ENCODE measurements around the gene HMHB1. TPM values are rescaled to one million over a fixed set of nuclear protein-coding genes. Genes with fewer than 3 reads are reported as not detected.

The HMHB1 gene
- total RNA-seq, 1 donor from 2014 or later, result not detected

GRCh38 chr5:143793249-143793648 lies 18.7 kb upstream of the HMHB1 start:
- no peaks in the 10 kb centered on the region for H3K27me3 ChIP-seq (ENCODE audit: control insufficient read depth, insufficient read depth, low read length)
- DNase-seq (ENCODE audit: low read depth) (no peak), FAIRE-seq (no peak)
- no peaks in the 10 kb centered on the region for H3K36me3 ChIP-seq (ENCODE audit: control insufficient read depth, insufficient read depth, low read length)
- TF ChIP-seq CTCF (IDR thresholded peaks at IDR 0.05; ENCODE audit: insufficient read depth, low read length, severe bottlenecking), result no peak
- H3K4me3 ChIP-seq (ENCODE audit: low read depth, low read length), result no peak overlapping the region

- FAIRE-seq (no peak), DNase-seq (ENCODE audit: low read depth) (no peak)
- TF ChIP-seq CTCF (IDR thresholded peaks at IDR 0.05; ENCODE audit: insufficient read depth, low read length, severe bottlenecking), result no peak
- H3K27me3 ChIP-seq (ENCODE audit: control insufficient read depth, insufficient read depth, low read length), result no peaks in the 10 kb centered on the region
- H3K36me3 ChIP-seq (ENCODE audit: control insufficient read depth, insufficient read depth, low read length), result no peaks in the 10 kb centered on the region
- no peak overlapping the region for H3K4me3 ChIP-seq (ENCODE audit: low read depth, low read length)
Observed at GRCh38 chr5:143796125-143796524, 15.8 kb upstream of the HMHB1 start.

- DNase-seq (ENCODE audit: low read depth), result no peak
- Histone ChIP-seq H3K4me3 (ENCODE audit: low read depth, low read length) (no peak overlapping the region), H3K27me3 (ENCODE audit: control insufficient read depth, insufficient read depth, low read length) (no peaks in the 10 kb centered on the region), H3K36me3 (ENCODE audit: control insufficient read depth, insufficient read depth, low read length) (no peaks in the 10 kb centered on the region)
- TF ChIP-seq CTCF (IDR thresholded peaks at IDR 0.05; ENCODE audit: insufficient read depth, low read length, severe bottlenecking), result no peak
- FAIRE-seq, result no peak
Observed at GRCh38 chr5:143796753-143797152, 15.2 kb upstream of the HMHB1 start.

GRCh38 chr5:143800715-143801114 lies 11.2 kb upstream of the HMHB1 start:
- H3K4me3 ChIP-seq (ENCODE audit: low read depth, low read length), result no peak overlapping the region
- no peak for TF ChIP-seq CTCF (IDR thresholded peaks at IDR 0.05; ENCODE audit: insufficient read depth, low read length, severe bottlenecking)
- no peak for FAIRE-seq

GRCh38 chr5:143801252-143801939 lies 10.6 kb upstream of the HMHB1 start:
- FAIRE-seq, result no peak
- Histone ChIP-seq H3K27me3 (ENCODE audit: control insufficient read depth, insufficient read depth, low read length) (no peaks in the 10 kb centered on the region), H3K4me3 (ENCODE audit: low read depth, low read length) (no peak overlapping the region), H3K36me3 (ENCODE audit: control insufficient read depth, insufficient read depth, low read length) (no peaks in the 10 kb centered on the region)
- no peak for TF ChIP-seq CTCF (IDR thresholded peaks at IDR 0.05; ENCODE audit: insufficient read depth, low read length, severe bottlenecking)
- DNase-seq (ENCODE audit: low read depth), result no peak

More at GRCh38 chr5:143800715-143801114, 11.2 kb upstream of the HMHB1 start:
- no peak for DNase-seq (ENCODE audit: low read depth)
- no peaks in the 10 kb centered on the region for H3K36me3 ChIP-seq (ENCODE audit: control insufficient read depth, insufficient read depth, low read length)
- no peaks in the 10 kb centered on the region for H3K27me3 ChIP-seq (ENCODE audit: control insufficient read depth, insufficient read depth, low read length)

- DNase-seq (ENCODE audit: low read depth) (no peak), FAIRE-seq (no peak)
- no peaks in the 10 kb centered on the region for H3K27me3 ChIP-seq (ENCODE audit: control insufficient read depth, insufficient read depth, low read length)
- no peaks in the 10 kb centered on the region for H3K36me3 ChIP-seq (ENCODE audit: control insufficient read depth, insufficient read depth, low read length)
- H3K4me3 ChIP-seq (ENCODE audit: low read depth, low read length), result no peak overlapping the region
- TF ChIP-seq CTCF (IDR thresholded peaks at IDR 0.05; ENCODE audit: insufficient read depth, low read length, severe bottlenecking), result no peak
Observed at GRCh38 chr5:143805861-143806260, 6.1 kb upstream of the HMHB1 start.

Measured in bronchial epithelial cell (primary cell).